GM19023 (cell line): Measurements from ENCODE around the gene GFOD1.
"Not testable (repeated sequence)": the region's sequence is repeated elsewhere in the genome, so short reads cannot be mapped to it uniquely, and the experiment has no call there.

Experiments used
- ATAC-seq: cut with Tn5 transposase; IDR thresholded peaks from one replicate; pipeline ENCODE4 v1.9.1; 2021; ENCODE audit warnings: mild to moderate bottlenecking, moderate library complexity; ENCODE audit not compliant: unreplicated experiment

GFOD1 gene

DNA sequence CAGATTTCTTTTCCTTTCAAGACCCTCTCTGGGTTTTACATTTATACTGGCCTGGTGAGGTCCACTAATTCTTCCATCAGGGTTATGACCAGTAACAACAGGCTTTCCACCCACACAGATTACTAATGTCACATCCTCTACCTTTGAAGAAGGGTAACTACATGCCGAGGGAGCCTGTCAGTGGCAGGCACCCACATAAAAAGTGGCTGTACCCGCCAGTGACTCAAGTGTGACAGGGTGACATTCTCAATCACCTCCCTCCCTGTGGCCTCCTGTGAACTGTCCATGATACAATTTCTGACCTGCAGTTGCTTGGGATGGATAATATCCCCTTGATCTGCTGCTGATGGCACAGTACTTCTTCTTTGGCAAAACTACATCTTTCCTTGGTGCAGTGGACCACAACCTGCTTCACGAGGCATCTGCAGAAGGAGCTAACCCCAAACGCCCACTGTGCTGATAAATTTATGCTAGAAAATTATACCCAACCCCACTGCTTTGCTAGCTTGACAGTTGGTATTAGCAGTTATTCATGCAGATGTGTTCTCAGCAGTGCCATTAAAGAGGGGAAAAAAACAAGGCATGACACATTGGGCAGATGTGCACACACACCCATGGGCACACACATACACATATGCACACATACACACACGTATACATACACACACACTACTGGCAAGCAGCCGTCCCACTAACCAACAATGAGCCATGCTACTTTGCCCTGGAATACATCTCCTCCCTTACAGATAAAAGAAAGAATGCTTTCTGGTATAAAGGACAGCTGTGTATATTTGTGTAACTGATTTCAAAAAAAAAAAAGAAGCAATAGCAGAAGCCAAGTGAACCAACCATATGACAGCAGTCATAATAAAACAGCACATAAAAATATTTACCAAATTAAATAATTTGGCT, 20.8 kb downstream of the GFOD1 start:
- ATAC-seq: peak; percentile 49

DNA sequence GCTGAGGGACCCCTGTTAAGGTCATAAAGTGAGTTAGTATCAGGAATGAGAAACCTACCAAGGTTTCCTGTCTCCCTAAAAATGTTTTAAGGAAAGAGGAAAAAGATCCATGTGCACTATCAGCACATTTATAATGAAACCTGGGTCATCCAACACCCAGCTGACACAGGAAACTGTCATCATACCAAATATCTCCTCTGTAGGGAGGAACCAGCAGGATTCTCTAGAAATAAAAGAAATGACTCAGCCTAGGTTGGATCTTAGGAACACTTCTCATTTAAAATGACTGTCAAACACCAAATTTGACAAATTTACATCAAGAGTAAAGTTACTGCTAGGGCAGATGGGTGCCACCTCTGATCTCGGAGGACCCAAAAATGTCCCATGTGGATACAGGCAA, 21.7 kb downstream of the GFOD1 start:
- no peak for ATAC-seq

DNA sequence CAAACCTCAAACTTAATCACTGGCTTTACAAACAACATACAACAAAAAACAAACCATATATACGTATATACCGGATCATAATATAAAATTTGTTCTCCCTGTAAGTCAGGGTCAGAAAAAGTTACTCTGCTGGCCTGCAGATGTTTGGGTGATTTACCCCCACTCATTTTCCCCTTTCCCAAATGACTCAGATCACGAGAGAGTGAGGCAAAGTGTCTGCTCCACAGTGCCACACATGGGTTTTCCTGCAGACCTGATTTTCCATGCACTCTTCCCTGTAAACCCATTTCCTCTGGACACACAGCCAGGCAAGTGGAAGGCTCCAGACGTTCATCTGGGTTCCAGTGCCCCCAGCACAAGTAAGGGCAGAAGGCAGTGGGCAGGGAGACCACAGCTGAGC, 23.5 kb downstream of the GFOD1 start:
- ATAC-seq: no peak

DNA sequence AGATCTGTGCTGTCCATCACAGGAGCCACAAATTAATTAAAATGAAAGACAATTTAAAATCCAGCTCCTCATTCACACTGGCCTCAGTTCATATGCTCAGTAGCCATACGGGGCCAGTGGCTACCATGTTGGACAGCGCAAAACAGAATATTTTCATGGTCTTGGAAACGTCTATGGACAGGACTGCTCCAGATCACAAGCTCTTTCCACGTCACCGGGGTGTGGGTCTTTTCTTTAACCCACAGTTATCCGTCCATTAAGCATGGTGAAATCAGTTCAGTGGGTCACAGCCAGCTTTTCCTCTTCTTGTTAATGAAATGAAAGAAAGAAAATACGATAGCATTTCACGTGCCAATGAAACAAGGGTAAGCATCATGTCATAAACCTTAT, 24.1 kb downstream of the GFOD1 start:
- no peak for ATAC-seq

DNA sequence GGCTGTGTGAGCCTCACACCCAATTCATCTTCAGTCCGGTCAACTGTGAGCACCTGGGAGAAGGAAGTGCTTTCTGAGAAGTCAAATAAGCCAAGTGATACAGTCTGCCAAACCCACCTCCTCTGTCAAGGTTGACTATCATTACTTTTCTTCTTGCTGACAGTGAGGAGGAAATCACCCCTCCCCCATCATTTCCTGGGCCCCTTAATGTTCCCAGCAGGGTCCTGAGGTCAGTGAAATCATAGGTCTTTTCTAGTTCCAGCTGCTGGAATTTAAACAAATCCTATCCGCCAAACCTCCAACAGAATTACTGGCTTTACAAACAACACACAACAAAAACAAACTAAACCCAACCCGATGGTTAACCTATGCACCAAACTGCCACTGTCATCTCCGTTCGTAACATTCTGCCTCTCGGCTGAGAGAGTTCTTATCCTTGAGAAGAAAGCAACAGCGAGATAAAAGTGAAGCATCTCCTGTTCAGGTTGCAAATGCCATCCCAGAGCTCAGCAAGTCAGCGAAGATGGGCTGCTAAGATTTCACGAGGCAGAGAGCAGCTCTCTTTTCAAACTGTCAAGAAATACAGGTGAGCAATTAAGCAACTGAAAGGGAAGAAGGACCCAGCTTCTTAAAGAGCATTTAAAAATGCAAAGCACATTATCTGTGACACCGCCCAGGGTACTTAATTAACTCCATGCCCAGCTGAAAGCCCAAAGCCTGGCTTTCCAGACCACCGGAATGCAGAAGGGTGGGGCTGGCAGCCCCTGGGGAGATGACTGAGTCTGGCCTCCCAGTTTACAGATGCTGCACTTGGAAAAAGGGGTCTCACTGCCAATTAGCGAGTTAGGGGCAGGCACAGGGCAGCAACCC, 24.7 kb downstream of the GFOD1 start:
- ATAC-seq: no peak

DNA sequence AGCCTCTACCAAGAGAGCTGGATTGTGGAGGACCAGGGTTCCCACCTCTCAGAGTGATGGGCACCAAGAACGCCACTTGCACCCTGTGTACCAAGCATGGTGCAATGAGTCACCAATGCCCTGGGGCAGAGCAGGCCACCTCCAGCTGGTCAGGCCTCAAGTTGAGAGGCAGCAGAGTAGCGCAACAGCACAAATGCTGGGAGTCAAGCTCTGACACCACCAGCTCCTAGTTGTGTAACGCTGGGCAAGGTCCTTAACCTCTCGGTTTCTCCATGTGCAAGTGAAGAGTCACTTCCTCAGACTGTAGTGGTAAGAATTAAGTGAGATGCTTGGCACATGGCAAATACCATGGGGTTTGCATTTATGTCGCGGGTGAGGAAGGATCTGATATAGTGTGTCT, 25.6 kb downstream of the GFOD1 start:
- no peak for ATAC-seq

DNA sequence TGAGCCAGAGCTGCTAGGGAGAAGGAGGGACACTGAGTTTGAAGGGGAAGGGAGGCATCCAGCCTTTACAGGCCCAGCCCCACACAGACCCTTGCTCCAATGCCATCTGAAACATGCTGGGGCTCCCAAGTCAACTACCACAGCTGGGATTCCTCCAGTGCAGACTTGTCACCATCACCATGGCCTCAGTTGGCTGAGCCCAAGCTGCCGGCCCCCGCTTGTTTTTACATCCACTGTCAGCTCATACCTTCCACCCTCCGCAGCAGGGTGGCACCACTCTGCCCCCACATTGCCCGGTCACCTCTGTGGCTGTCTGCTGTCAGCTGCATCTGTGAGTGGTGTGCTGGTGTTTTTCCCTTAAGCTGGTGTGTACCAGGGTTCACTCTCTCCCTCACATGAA, 26.1 kb downstream of the GFOD1 start:
- no peak for ATAC-seq

DNA sequence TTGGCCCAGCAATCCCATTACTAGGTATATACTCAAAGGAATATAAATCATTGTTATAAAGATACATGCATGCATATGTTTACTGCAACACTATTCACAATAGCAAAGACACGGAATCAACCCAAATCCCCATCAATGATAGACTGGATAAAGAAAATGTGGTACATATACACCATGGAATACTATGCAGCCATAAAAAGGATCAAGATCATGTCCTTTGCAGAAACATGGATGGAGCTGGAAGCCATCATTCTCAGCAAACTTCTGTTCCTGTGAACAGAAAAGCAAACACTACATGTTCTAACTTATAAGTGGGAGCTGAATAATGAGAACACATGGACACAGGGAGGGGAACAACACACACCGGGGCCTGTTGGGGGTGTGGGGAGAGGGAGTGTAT, 27.1 kb downstream of the GFOD1 start:
- ATAC-seq: not testable (repeated sequence)

DNA sequence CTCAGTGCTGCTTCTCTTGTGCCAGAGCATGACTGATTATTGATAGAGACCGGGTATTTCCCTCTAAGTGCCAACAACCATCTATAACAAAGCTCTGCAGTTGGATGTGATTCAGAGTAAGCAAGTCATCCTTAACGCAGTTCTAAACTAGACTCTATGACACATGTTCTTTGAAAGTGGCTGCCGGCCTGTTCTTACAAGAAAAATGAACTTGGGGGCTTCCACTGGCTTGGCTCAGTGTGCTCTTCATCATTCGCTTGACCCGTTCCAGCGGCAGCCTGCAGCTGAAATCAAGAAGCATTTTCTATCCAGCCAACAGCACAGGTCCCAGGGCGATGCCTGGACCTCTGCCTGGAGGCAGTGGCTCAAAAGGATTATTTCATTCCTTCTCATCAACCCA, 29.8 kb downstream of the GFOD1 start:
- no peak for ATAC-seq

DNA sequence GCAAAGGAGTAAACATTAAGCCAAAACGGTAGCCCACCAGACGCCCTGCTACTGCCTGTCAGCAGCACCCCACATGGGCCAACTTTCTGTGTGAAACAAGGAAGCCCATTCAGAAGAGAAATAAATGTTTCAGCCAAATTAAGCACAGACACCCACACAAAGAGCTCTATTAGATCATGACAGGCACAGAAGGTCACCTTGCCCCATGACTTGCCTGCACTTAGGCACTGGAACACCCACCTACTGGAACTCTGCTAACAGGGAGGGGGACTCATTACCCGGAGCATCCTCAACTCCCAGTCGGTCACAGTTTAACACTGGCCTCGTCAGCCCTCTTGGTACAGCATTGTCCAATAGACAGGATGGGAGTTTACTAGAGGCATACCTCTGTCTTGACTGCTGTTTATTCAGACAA, 31.8 kb downstream of the GFOD1 start:
- ATAC-seq: no peak

DNA sequence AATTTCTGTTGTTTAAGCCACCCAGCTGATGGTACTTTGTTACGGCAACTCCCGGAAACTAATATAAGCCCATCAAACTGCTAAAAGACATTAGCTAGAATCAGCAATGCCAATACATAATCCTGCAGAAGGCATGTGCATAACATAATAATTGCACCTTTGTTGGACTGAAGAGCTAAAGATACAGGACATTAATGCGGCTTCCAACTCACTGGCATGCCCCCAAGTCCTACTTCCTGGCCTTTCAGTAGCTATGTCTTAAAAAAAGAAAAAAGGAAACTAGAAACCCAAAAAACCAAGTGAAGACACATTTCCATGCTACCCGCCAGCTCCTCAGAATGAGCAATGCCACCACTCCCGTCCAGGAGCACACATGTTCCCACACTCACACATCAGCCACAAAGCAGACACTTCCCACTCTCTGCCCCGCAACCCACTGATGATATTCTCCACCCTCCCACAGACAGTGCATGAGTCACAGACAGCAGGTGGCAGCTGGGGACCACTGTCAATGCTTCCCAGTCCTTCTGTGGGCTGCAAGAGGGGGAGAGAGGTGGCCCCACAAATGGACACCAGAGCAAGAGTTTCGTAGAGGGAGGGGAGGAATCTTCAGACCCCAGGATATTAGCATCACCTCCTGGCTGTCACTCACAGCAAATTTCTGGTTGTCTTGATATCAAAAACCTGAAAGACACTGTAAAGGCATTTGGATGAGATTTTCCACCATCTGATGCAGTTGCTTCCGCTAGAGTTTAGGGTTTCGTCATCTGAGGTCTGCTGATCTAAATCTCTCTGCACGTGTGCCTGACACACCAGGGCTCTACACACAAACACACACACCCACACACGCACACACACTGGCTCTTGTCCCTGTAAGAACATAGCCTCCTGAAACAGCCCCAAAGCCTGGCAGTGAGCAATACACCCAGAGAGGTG, 32.8 kb downstream of the GFOD1 start:
- no peak for ATAC-seq

DNA sequence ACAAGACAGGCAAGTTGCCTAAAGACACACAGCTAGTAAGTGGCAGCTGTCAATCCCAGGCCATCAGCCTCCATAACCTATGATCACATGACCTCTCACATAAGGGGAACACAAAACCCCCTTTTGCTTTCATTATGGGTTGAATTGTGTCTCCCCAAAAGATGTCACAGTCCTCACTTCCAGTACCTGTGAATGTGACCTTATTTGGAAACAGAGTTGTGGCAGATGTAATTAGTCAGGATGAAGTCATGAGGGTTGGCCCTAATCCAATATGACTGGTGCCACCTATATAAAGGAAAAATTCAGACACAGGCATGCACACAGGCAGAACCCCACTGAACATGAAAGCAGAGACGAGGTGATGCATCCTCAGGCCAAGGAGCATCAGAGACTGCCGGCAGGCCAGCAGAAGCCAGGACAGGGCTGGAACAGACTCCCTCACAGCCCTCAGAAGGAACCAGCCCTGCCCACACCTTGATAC, 33.6 kb downstream of the GFOD1 start:
- no peak for ATAC-seq

DNA sequence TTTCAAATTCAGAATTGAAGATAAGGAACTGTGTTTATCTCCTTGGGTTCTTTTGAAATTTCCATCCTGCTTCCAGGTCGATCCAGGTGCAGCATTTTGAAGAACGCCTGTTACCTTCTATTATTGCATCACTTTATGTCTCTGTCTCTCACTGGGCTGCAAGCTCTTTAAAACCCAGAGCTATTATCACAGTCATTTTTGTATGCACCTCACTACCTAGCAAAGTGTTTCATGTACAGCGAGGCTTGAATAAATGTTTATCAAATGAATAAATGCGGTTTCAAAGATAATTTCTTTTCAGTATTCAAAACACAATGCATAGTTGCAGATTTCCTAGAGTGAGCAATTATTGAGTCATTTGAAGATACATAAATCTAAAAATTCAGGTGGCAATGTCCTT, 34.2 kb downstream of the GFOD1 start:
- no peak for ATAC-seq

DNA sequence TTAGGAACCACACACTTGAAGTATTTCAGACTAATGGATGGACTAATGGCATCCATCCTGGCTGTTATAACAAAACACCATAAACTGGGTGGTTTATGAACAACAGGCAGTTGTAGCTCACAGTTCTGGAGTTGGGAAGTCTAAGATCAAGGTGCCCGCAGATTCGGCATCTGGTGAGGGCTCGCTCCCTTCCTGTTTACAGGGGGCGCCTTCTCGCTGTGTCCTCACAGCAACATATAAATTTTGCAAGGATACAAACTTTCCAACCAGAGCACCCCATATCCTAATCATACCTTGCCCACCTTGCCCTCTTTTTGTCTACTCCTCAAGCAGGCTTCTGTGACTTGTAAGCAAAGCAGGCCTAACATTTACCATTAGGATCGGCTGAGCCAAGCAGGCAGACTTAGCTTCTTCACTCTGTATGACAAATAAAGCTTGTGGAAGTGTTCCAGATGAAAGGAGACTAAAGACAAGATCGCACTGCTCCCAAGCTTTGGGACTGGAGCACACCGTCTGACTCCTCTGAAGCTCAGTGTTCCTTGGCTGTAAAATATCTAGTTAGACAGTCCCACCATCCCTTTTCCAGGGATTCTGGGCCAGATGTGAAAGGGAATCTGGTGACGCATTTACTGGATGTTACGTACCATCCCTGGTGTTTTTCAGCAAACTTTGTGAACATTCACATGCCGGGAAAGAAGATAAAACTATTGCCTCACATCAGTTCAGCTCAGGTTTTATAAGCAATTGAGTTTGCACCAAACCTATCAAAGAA, 34.9 kb downstream of the GFOD1 start:
- ATAC-seq: no peak

DNA sequence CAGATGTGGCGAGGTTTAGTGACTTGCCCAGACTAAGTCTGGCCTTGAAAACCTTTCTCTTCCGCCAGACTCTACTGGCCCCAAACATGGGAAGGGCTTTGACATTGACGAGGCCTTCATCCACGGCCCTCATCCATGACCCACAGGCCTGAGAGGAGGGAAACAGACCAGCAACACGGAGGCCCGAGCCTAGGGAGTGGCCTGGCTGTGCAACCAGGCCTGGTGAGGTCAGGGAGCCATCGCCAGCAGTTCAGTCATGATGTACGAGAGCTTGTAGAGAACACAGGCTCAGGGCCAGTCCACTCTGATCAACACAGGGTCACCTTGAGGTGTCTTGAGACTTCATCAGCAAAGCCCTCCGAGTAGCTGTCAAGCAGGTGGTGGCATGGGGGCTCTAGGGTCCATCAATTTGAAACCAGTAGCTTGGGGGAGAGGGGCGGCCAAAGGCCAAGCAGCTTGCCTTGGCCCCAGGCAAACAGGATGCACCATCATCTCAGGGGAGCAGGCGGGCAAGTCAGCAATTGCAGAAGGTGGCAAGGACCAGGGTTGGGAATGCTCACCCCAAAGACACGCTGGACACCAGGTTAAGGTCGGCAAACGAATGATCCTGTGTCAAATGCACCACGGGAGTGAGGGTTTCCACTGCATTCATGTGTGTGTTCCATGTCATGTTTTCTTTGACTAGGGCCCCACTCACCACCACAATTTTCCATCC, 36.1 kb downstream of the GFOD1 start:
- no peak for ATAC-seq

DNA sequence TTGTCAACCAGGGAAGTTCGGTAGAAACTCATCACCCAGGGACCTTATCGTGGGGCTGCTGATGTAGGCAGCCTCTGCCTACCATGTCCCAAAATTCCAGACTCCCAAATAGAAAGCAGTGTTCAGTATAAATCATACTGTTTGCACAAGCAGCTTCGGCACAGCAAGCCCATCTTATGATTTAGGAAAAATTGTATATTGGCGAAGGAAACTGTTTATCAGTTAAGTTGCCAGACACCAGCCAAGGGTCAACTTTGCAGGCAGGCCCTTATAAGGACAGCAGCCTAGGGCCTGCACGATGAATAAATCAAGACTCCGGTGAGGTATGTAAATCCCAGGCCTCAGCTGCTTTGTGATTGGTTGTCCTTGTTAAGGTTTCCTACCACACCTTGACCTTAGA, 36.8 kb downstream of the GFOD1 start:
- no peak for ATAC-seq

DNA sequence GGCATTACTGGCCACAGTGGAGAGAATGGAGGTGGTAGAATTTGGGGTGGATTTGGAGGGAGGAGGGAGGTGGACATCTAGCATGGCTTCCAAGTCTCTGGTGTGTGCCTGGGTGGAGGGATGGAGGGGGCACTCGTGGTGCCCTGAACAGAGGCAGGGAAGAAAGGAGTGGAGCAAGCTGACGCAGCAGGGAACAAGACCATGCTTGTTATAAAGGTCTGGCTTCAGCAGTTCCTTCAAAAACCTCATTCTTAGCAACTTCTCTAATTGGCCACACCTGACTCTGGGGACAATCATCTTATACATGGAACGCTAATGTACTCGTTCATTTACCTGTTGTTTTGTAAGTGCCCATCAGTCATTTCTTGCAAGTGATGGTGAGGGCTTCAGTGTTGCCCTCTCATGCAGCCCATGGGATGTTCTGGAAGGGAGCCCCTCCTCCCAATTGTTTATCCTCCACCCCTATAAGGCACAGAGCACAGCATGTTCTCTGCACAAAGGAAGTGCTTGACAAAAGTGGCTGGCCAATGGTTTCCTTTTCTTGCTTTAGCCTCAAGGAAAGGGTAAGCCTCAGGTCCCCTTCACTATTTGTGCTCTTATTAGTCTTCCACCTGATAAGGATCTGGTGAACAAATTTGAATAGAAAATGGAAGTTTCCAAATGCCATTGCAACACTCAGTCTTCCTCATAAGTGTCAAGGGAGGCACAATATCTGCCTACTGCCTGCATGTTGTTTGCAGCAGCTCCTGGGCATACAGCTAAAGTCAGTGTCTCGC, 39.3 kb downstream of the GFOD1 start:
- no peak for ATAC-seq

DNA sequence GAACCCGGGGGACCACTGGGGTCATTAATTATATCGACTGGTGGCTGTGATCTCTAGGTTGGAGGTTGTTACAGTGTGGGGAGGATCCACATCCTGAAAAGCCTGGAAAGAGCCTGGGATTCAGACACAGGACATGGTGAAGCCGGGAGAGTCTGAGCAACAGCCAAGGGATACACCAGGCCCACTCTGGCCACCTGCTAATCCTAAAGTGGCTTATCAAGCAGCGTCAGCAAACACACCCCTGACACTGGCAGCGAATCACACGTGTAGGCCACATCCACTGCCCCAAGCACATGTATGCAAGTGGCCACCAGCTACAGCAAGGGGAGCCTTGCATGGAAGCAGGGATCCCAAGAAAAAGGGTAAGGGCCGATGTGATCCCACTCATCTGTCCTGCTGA, 41.0 kb downstream of the GFOD1 start:
- no peak for ATAC-seq

DNA sequence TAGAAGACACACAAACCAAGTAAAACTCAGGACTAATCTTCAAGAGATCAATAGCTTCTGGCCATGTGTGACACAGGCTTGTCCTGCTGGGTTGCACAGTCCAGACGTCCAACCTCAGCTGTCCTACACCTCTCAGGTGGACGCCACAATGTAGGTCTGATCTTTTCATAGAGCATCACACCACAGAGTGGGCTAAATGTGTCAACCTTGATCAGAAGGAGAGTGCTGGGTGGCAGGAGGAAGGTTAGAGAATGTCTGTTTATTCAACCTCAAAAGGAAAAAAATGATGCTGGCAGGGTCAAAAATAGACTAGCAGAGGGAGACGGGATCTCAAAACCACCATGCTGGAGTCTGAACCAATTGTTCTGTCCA, 41.7 kb downstream of the GFOD1 start:
- no peak for ATAC-seq
